Kidney (tissue), 14 donors: ENCODE measurements around the gene NKD2. TPM values are rescaled to one million over a fixed set of nuclear protein-coding genes. Genes with fewer than 3 reads are reported as not detected.

ENCODE experiments used
- DNase-seq, 5 donors: peaks; one replicate each; pipeline ENCODE4 v3.0.0-alpha.2; 2013 to 2020
- FAIRE-seq: peaks from 2 replicates; lab custom pipeline; 2012; peaks lifted over from hg19 to GRCh38; lab: Jason Lieb, UNC
- H3K27ac ChIP-seq, 2 donors: one replicate each; pipeline ENCODE4 v1.7.0; 2013; ENCODE audit warnings: low read depth in 2 of 2, low read length in 2 of 2, inconsistent platforms in 1 of 2
- H3K27me3 ChIP-seq: one replicate; pipeline ENCODE4 v1.7.1; 2013; ENCODE audit warnings: low read length, inconsistent platforms; ENCODE audit not compliant: control insufficient read depth, insufficient read depth
- H3K36me3 ChIP-seq, 3 donors: one replicate each; pipeline versions ENCODE4 v1.7.0 to v1.7.1; 2013; ENCODE audit warnings: low read length in 3 of 3, control low read depth in 1 of 3, inconsistent platforms in 1 of 3; ENCODE audit not compliant: insufficient read depth in 3 of 3, control insufficient read depth in 2 of 3
- H3K4me1 ChIP-seq, 3 donors: one replicate each; pipeline versions ENCODE4 v1.7.0 to v1.7.1; 2013; ENCODE audit warnings: low read length in 3 of 3, inconsistent platforms in 1 of 3, low read depth in 1 of 3; ENCODE audit not compliant: control insufficient read depth in 2 of 3, insufficient read depth in 2 of 3
- H3K4me3 ChIP-seq, 3 donors: one replicate each; pipeline versions ENCODE4 v1.7.0 to v1.8.1; 2013; ENCODE audit warnings: low read length in 3 of 3, control low read depth in 1 of 3, inconsistent platforms in 1 of 3
- H3K9ac ChIP-seq, 3 donors: one replicate each; pipeline versions ENCODE4 v1.7.0 to v1.7.1; 2013; ENCODE audit warnings: low read length in 3 of 3, control low read depth in 1 of 3, inconsistent platforms in 1 of 3
- H3K9me3 ChIP-seq, 3 donors: one replicate each; pipeline versions ENCODE4 v1.7.0 to v1.7.1; 2013; ENCODE audit warnings: low read length in 3 of 3, control low read depth in 1 of 3, inconsistent platforms in 1 of 3; ENCODE audit not compliant: control insufficient read depth in 2 of 3, insufficient read depth in 1 of 3
- CTCF ChIP-seq: IDR thresholded peaks from 3 replicates; pipeline ENCODE4 v1.5.1; 2012; ENCODE audit warnings: mild to moderate bottlenecking, moderate library complexity, borderline replicate concordance; ENCODE audit not compliant: insufficient read depth; ENCODE audit errors: extremely low read depth
- intact Hi-C: fragments of 100-400 bp; cut with DNase I; formaldehyde crosslinking; loops from one replicate; pipeline ENCODE4 v1.11.1; 2022
- polyA plus RNA-seq: library from polyadenylated mRNA; stranded (reverse); fragments of 350-450 nt; fragmentation: Illumina TruSeq; extraction: RNeasy Lipid Tissue Mini Kit (QIAGEN cat#74804); gene quantifications from one replicate; pipeline ENCODE4 v1.2.3, GENCODE V29; 2014; ENCODE audit warnings: low read depth, low replicate concordance; ENCODE audit not compliant: insufficient read depth
- total RNA-seq: library from RNA; stranded (reverse); fragmentation: NEBNext Ultra II Directional; extraction: Animal tissue kit (Norgen Biotek cat#: 25700); gene quantifications from one replicate; pipeline ENCODE4 v1.2.1, GENCODE V29; 2021
- donor health status: control.
- donor health status: control.
- donor health status: control.
- donor health status: control.
- donor health status: control.
- donor health status: DM: yes; HTN: yes; CAD: no.
- donor health status: Normal renal cell carcinoma (clear cell type).

NKD2 gene
- total and polyA plus RNA-seq, 2 donors from 2014 or later = 7.9 to 14.1 TPM

DNA sequence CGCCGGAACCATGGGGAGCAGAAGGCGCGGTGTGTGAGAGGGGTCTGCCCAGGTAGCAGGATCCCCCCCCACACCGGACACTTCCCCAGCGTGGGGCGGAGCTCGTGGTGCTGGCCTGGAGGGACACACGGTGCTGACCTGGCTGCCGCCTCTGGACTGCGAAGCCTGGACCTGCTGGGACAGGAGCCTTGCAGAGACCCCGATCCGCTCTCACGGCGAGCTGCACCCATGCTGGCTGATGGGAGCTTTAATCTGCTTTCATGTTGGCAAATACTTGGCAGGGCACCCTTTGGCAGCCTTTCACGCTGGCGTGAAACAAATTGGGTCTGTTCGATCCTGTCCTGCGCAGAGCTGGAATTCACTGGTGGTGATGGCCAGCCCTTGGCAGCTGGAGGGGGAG lies 7.4 kb downstream of the NKD2 start:
- TF ChIP-seq CTCF = no peak

DNA sequence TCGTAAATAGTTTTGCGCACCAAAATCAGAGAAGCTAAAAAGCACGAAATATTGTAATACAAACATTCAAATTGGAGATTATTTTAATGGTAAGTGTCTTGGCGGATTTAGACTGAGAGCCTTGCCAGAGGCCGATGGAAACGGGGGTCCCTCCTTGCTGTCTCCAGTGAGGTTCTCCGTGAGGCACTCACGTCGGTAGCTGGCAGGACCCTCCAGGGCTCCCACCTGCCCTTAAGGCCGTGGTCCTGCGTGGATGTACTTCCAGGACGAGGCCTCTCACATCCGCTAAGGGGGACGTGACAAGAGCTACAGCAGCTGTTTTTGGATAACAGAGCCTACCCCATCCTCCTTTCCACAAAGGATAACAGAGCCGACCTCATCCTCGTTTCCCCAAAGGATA lies 7.9 kb downstream of the NKD2 start:
- intact Hi-C loops = no loop called here
- H3K9ac ChIP-seq = no peak overlapping the region

More for the DNA sequence above, 7.4 kb downstream of the NKD2 start:
- Histone ChIP-seq H3K36me3 (no peaks in the 10 kb centered on the region), H3K4me3 (no peak overlapping the region), H3K27me3 (no peaks in the 10 kb centered on the region), H3K9ac (no peak overlapping the region), H3K27ac (no peak overlapping the region), H3K4me1 (no peaks in the 10 kb centered on the region), H3K9me3 (no peaks in the 10 kb centered on the region)
- peak in 1 of 5 donors; percentile 70 for DNase-seq
- intact Hi-C loops = no loop called here
- FAIRE-seq = no peak

GRCh38 chr5:1017056-1017455 lies 8.5 kb downstream of the NKD2 start:
- no peak for TF ChIP-seq CTCF
- Histone ChIP-seq H3K36me3 (no peaks in the 10 kb centered on the region), H3K27me3 (no peaks in the 10 kb centered on the region), H3K9ac (no peak overlapping the region), H3K27ac (no peak overlapping the region), H3K4me3 (no peak overlapping the region), H3K4me1 (no peaks in the 10 kb centered on the region), H3K9me3 (no peaks in the 10 kb centered on the region)
- FAIRE-seq = no peak
- DNase-seq = peak in 1 of 5 donors; percentile 68
- intact Hi-C loops = no loop called here

More for the DNA sequence above, 7.9 kb downstream of the NKD2 start:
- TF ChIP-seq CTCF = no peak
- Histone ChIP-seq H3K4me1 (no peaks in the 10 kb centered on the region), H3K27ac (no peak overlapping the region), H3K36me3 (no peaks in the 10 kb centered on the region), H3K27me3 (no peaks in the 10 kb centered on the region), H3K9me3 (no peaks in the 10 kb centered on the region), H3K4me3 (no peak overlapping the region)
- DNase-seq (peak in 1 of 5 donors; percentile 39), FAIRE-seq (no peak)
